Mucosa of descending colon (tissue), 3 donors: ENCODE results near the gene PDE4D. TPM values are rescaled to one million over a fixed set of nuclear protein-coding genes. Genes with fewer than 3 reads are reported as not detected.
A peak's percentile ranks its signal among the peaks of the same experiment; 100 is the strongest.

Experiments used
- ATAC-seq: fragments of 200-7000 bp; cut with Tn5 transposase; one replicate; pipeline ENCODE4 v1.9.1; 2020; ENCODE audit warnings: mild to moderate bottlenecking, moderate library complexity
- DNase-seq, 3 donors: peaks; one replicate each; pipeline ENCODE4 v3.0.0-alpha.2; 2020
- H3K36me3 ChIP-seq: fragments of 200-600 bp; one replicate; pipeline ENCODE4 v1.8.0; 2021; ENCODE audit warnings: low read depth, mild to moderate bottlenecking
- H3K4me1 ChIP-seq: fragments of 200-600 bp; one replicate; pipeline ENCODE4 v1.8.0; 2021; ENCODE audit warnings: low read depth, mild to moderate bottlenecking
- H3K4me3 ChIP-seq: fragments of 200-600 bp; one replicate; pipeline ENCODE4 v1.8.0; 2021; ENCODE audit warnings: mild to moderate bottlenecking
- H3K9me3 ChIP-seq: fragments of 200-600 bp; one replicate; pipeline ENCODE4 v1.8.0; 2021; ENCODE audit warnings: mild to moderate bottlenecking
- intact Hi-C, 2 donors: fragments of 100-400 bp; cut with DNase I in 1 of 2; cut with micrococcal nuclease in 1 of 2; formaldehyde crosslinking; loops; one replicate each; pipeline versions ENCODE4 v1.11.0 to v1.11.1; 2022; cut with DNase I, micrococcal nuclease
- total RNA-seq, 3 donors: library from RNA; stranded (reverse); fragmentation: NEBNext Ultra II Directional in 2 of 3; extraction: Animal tissue kit (Norgen Biotek cat#: 25700) in 2 of 3; gene quantifications; one replicate each; pipeline versions ENCODE4 v1.2.1 to v1.2.4, GENCODE V29; 2021 to 2023
- TF ChIP-seq, protein P1 (sequence below): fragments of 200-600 bp; IDR thresholded peaks from one replicate; pipeline ENCODE4 v1.8.0; 2022; ENCODE audit warnings: antibody characterized with exemption, mild to moderate bottlenecking
- donor health status: DM: no; HTN: no; CAD: no; lungs with moderate emphysema.
- donor health status: DM: no; HTN: no; CAD: no.
- donor health status: DM: no; HTN: yes; CAD: no.

The PDE4D gene
- total RNA-seq, 3 donors from 2014 or later, result 37.9 to 137 (median 100) TPM

DNA sequence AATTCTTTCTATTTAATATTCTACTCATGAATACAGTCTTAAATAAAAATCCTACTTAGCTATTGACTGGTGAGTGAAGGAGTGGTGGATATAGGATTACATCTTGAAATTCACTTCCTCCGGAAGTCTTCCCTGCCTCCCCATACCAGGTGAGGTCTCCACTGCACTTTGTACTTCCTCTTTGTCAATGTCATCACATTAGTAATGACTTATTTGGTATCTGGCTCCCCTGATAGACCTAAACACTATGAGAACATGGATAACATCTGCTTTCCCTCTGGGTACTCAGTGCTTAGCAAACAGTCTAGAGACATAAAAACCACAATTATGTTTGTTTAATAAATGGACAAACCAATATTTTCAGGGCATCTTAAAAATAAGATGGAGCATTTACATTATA lies 532.1 kb downstream of the PDE4D start:
- TF ChIP-seq, protein P1, sequence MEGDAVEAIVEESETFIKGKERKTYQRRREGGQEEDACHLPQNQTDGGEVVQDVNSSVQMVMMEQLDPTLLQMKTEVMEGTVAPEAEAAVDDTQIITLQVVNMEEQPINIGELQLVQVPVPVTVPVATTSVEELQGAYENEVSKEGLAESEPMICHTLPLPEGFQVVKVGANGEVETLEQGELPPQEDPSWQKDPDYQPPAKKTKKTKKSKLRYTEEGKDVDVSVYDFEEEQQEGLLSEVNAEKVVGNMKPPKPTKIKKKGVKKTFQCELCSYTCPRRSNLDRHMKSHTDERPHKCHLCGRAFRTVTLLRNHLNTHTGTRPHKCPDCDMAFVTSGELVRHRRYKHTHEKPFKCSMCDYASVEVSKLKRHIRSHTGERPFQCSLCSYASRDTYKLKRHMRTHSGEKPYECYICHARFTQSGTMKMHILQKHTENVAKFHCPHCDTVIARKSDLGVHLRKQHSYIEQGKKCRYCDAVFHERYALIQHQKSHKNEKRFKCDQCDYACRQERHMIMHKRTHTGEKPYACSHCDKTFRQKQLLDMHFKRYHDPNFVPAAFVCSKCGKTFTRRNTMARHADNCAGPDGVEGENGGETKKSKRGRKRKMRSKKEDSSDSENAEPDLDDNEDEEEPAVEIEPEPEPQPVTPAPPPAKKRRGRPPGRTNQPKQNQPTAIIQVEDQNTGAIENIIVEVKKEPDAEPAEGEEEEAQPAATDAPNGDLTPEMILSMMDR, result no peak
- Histone ChIP-seq H3K4me3 (no peak overlapping the region), H3K4me1 (no peaks in the 10 kb centered on the region), H3K9me3 (no peaks in the 10 kb centered on the region), H3K36me3 (no peaks in the 10 kb centered on the region)
- no peak for ATAC-seq
- intact Hi-C loops, result loop anchor here (10.0 kb wide), 2 partner anchors 97 to 167 kb away; no protein-coding TSS in a partner anchor
- no peak for DNase-seq

DNA sequence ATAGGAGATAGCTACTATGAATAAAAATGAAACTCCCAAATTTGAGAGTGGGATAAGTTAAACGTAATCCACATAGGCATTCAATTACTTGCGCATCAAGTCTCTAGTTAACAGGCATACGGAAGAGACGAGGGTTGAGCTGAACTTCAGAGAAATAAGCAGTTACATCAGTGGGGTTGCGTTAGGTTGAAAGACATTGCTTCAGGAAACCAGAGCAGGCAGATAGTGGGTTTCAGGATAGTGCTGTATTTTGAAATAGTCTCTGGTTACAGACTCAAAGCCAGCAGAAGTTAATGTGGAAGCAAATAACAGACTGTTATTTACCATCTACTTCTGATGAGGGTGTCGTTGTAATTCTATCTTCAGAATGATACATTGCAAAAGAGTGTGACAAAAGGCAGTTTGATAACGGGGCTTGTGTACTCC lies 533.4 kb downstream of the PDE4D start:
- H3K4me3 ChIP-seq, result no peak overlapping the region
- TF ChIP-seq, protein P1, result no peak
- H3K4me1 ChIP-seq, result no peaks in the 10 kb centered on the region
- H3K36me3 ChIP-seq, result no peaks in the 10 kb centered on the region
- no peaks in the 10 kb centered on the region for H3K9me3 ChIP-seq
- ATAC-seq, result peak; percentile 33
- intact Hi-C loops, result loop anchor here (10.0 kb wide), 2 partner anchors 95 to 165 kb away; no protein-coding TSS in a partner anchor
- DNase-seq, result no peak

DNA sequence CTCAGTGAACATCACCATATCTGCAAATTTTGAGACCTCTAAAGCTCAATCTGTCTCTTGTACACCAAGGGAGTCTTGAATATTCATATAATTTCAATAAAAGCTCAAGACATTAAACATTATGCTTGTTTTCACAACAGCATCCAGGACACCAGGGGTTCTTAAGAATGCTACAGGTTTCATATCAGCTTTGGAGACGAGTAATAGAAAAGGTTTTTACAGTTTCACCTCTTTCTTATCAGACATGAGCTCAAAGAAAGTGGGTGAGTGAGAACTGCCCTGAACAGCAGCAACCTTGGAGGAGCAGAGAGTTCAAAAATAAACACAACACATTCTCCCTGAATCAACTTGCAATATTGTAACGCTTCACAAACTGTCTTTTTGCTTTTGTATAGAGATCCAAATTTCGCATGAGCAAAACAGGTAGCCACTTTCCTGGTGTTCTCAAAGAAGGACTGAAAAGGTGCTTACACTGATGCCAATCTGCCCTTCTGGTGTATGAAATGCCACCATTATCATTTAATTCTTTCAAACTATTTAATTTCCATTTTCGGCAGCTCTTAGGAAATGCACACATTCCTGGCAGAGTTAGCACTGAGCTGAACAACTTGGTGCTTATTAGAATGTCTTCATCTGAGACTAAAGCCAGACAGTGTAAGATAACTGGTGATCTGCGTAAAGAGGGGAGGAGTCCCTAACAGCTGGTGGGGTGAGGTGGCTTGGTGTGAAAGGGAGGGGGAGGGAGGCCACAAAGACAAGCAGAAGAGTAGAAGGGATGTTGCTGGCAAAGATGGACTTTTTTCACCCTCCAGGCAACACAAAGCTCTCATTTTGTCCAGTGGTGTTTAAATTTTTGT lies 535.3 kb downstream of the PDE4D start:
- peak; percentile 62 for ATAC-seq
- no peaks in the 10 kb centered on the region for H3K36me3 ChIP-seq
- TF ChIP-seq, protein P1, result no peak
- DNase-seq, result no peak
- no peaks in the 10 kb centered on the region for H3K4me1 ChIP-seq
- intact Hi-C loops, result no loop called here
- no peak overlapping the region for H3K4me3 ChIP-seq
- H3K9me3 ChIP-seq, result no peaks in the 10 kb centered on the region

DNA sequence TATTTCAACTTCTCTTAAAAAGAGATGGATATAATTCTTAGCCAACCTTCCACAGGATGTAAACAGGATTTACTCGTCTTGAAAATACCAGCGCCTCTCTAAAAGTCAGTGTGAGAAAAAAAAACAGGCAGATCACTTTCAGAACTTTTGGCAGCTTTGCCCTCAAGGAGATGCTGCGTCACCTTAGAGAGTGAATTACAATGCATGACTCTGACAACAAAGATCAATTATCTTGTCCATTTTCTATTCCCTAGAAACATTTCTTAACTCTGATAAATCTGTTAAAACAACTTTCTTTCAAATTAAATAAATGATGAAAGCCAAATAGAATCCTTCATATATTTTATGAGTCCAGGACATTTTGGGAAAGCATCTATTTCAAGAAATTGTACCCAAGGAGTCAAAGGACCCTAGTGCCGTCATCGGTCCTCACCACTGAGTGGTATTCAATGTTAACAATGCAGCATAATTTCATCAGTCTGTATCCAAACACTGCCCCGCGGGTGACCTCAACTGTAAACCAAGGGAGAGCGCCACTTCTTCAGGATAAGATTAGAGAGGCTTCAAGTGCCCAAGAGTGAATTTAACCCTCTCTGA lies 536.0 kb downstream of the PDE4D start:
- Histone ChIP-seq H3K4me3 (no peak overlapping the region), H3K4me1 (no peaks in the 10 kb centered on the region), H3K9me3 (no peaks in the 10 kb centered on the region), H3K36me3 (no peaks in the 10 kb centered on the region)
- TF ChIP-seq, protein P1, result no peak
- DNase-seq, result no peak
- intact Hi-C loops, result no loop called here
- ATAC-seq, result peak; percentile 21

DNA sequence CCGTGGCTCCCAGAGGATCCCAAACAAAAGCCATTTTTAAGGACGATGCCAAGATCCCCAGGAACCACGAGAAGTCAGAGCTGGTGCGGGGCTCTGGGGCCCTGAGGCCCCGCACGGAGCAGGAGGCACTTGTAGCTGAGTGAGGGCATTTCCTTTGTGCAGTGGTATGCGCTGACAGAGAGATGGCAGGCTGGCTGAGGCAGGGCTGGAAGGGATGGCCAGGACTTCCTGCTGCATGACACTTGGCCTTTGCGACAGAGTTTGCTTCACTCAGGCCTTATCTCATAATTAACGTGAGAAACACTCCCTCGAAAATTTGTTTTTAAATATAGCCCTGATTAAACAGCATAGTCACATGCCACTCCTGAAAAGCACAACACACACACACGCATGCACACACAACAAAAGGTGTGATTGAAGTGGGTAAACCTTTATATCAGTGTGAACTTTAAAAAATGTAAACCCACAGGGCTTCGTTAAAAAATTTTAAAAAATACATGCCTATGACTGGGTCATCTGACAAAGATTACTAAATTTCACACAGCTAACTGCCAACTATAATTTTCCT lies 536.6 kb downstream of the PDE4D start:
- H3K36me3 ChIP-seq, result no peaks in the 10 kb centered on the region
- TF ChIP-seq, protein P1, result no peak
- no peaks in the 10 kb centered on the region for H3K4me1 ChIP-seq
- intact Hi-C loops, result no loop called here
- H3K4me3 ChIP-seq, result no peak overlapping the region
- H3K9me3 ChIP-seq, result no peaks in the 10 kb centered on the region
- ATAC-seq (peak; percentile 45), DNase-seq (peak in 1 of 3 donors; percentile 49)
